GM18873 (cell line): ENCODE measurements around the gene TSPAN18.

ENCODE experiments used
- ATAC-seq: cut with Tn5 transposase; IDR thresholded peaks from one replicate; pipeline ENCODE4 v1.9.1; 2021; ENCODE audit warnings: mild to moderate bottlenecking, moderate library complexity, moderate number of reproducible peaks; ENCODE audit not compliant: unreplicated experiment, low FRiP score

TSPAN18 gene

GRCh38 chr11:44709966-44710365 is 16.8 kb upstream of the TSPAN18 start:
- no peak for ATAC-seq

DNA sequence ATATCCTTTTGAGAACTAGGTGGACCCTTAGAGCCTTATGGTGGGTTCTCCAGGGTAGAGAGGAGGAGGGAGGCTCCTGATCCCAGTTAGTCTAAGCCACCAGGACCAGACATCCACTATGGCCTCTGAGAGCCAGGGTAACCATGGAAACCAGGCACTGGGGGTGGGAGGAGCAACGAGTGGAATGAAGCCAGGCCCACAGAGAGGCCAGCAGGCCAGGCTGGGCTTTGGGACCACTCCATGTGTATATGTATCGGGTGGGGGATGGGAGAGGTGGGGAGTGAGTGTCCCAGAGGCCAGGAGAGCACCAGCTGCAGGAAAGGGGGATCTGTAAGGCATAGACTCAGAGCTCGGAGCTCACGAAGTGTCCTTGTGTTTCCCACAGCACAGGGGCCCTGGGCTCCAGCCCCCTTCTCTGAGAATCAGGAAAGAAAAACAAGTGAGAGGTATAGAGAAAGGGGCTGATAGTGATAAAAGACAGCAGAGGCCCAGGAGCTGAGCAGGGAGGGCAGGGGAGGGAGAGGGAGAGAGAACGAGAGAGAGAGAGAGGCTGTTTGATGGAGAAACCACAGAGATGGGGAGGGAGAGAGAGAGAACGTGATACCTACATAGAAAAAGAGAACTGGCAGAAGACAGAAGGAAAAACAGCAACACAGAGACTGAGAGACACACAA is 15.5 kb upstream of the TSPAN18 start:
- no peak for ATAC-seq

- no peak for ATAC-seq
These were observed 14.8 kb upstream of the TSPAN18 start for GRCh38 chr11:44711787-44712608.

DNA sequence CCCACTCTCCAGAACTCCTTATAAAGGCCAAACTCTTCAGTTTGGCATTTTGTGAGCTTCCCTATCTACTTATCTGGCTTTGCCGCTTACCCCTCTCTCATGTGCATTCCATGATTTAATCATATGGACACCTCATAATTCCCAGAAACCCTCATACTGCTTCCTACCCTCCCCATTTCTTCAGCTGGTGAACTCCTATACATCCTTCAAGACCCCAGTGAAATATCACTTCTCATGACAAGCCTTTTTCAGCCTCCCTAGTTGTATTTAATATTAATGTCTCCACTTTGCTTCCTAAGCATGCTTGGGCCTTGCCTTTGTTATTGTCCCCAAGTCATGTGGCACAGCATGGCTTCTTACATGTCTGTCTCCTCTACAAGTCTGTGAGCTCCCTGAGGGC is 13.7 kb upstream of the TSPAN18 start:
- ATAC-seq = no peak

DNA sequence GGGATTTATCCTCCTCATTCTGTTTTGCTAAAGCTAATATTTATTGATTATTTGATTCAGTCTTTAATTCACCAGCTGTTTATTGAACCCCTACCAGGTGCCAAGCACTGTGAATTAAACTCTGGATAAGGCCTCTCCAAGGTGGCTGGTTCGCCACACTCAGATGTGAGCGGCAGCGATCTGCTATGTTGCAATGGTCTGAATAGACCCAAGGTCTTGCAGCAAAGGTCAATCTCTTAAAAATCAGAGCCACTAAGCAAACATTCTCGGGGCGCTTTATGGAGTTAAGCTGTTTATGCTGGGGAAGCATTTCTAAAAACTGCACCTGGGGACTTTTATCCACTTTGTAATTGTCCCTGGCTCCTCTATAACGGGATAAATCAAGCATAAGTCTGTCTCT is 10.5 kb upstream of the TSPAN18 start:
- ATAC-seq = no peak

DNA sequence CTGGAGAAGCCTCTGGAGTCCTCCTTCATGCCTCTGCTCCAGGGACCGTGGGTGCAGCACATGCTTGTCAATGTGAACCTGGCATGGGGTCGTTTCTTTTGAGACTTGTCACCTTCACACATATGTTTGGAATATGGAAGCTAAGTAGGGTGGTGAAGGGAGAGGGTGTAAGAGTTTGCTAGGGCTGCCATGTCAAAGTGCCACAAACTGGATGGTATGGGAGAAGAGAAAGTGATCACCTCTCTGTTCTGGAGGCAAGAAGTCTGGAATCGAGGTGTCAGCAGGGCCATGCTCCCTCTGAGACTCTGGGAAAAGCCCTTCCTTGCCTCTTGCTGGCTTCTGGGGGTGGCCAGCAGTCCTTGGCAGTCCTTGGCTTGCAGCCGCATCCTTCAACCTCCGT is 8.7 kb upstream of the TSPAN18 start:
- ATAC-seq = no peak

GRCh38 chr11:44718612-44719390 is 8.0 kb upstream of the TSPAN18 start:
- no peak for ATAC-seq

DNA sequence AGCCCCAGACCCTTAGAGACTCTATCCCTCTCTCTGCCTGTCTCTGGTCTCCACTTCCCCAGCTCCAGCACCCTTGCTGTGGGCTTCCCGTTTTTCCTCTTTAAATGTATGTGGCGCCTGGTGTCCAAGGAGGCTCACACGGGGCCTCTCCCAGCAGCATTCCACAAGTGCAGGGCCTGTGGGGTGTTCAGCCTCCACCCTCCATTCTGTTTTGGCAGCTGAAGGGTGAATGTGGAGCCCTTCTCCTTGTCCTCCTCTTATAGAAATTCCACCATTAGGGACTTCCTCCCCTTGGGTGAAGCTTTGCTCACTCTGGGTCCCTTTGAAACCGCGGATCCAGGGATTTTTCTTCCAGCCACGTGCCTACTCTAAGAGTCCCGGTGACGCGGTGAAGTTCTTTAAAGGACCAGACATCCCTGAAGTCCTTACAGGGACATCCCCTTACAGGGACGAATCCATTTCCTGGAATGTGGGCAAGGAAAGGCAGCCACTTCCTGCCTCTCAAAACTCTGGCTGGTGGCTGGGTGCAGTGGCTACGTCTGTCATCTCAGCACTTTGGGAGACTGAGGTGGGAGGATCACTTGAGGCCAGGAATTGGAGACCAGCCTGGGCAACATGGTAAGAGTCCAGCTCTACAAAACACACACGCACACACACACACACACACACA is 1.6 kb upstream of the TSPAN18 start:
- no peak for ATAC-seq

- no peak for ATAC-seq
These were observed 942 bp upstream of the TSPAN18 start for GRCh38 chr11:44725757-44726282.

GRCh38 chr11:44727114-44727372 is 281 bp downstream of the TSPAN18 start:
- ATAC-seq = no peak

- ATAC-seq = no peak
These were observed 868 bp downstream of the TSPAN18 start for GRCh38 chr11:44727373-44728287.

DNA sequence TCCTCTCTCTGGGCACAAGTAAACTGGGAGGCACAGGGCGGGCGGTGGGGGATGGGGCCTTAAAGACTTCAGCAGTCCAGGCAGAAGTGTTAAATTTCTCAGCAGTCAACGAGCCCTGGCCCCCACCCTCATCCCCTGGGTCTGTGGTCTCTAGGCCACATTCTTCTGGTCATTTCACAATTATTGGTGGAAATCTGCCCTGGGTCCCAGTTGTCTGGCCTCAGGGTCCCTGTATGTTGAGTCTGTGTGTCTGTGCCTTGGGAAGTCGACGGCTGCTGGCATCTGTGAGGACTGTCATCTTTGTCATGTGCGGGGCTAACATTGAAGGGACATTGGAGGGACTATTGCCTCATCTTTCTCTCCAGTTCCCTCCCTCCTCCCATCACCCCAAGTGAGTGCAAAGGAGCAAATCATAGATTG is 1.7 kb downstream of the TSPAN18 start:
- no peak for ATAC-seq

GRCh38 chr11:44729063-44729462 is 2.3 kb downstream of the TSPAN18 start:
- ATAC-seq = no peak

DNA sequence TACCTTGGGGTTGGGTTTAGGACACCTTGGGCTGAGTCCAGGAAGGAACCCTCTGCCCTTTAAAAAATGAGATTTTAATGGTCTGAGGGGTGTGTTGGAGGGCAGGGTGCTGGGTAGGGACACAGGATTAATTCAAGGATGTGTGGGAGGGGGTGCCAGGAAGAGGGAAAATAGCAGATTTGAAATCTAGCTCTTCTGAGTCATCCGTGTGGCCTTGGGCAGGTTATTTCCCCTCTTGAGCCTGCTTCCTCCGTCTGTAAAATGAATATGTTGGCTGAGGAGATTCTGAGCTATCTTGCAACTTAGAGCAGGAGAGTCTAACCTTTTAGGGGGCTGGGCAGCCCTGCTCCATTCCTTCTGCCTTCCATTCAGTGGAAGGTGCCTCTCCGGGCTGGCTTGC is 3.0 kb downstream of the TSPAN18 start:
- no peak for ATAC-seq

DNA sequence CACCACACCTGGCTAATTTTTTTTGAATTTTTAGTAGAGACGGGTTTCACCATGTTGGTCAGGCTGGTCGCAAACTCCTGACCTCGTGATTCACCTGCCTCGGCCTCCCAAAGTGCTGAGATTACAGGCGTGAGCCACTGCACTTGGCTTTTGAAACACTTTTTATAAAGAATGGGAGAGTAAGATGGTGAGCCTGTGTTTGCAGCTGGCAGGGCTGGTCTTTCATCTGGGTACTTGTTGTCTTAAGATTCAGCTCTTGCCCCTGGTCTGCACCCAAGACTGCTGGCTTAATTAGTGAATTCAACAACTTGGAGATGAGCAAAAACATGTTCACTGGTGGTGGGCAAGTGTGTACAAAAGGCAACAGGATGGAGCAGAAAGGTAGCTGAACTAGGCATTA is 4.0 kb downstream of the TSPAN18 start:
- no peak for ATAC-seq

DNA sequence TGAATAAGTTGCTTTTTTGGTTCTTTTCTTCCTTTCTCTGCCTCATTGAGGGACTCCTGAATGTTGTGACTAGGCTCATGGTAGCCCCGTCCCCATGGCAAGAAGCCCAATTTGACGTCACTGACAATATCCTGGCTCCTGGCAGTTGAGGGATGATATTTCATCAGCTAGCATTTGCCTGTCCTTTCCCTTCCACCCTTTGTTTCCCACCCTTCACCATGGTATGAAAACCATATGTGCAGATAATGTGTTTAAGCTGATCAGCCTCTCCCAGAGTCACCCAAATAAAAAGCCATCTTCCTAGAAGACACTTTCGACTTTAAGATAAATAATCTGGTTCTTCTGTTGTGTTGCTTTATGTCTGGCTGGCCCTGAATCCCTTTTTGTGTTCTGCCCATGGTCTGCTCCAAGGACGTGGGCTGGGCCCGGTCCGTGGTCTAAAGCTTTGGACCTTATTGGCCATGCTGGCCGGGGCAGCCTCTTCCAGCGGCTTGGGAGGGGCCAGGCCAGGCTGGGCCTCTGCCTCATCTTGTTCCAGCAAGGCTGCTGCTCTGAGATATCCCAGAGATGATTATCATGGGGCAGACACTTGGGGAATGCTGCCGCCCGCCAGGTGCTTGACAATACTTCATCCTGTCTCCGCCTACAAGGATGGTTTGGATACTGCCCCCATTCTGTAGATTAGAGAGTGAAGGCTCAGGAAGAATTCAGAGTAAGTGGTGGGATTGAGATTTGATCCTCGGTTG is 5.1 kb downstream of the TSPAN18 start:
- no peak for ATAC-seq

GRCh38 chr11:44732564-44732963 is 5.8 kb downstream of the TSPAN18 start:
- no peak for ATAC-seq

DNA sequence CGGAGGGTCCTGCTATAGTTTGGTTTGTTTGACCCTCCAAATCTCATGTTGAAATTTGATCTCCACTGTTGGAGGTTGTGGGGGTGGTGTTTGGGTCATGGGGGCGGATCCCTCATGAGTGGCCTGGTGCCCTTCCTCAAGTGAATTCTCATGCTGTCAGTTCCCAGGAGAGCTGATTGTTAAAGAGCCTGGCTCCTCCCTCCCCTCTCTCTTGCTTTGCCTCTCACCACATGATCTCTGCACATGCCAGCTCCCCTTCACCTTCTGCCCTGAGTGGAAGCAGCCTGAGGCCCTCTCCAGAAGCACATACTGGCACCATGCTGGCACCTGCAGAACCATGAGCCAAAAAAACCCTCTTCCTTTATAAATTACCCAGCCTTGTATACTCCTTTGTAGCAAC is 7.1 kb downstream of the TSPAN18 start:
- no peak for ATAC-seq

DNA sequence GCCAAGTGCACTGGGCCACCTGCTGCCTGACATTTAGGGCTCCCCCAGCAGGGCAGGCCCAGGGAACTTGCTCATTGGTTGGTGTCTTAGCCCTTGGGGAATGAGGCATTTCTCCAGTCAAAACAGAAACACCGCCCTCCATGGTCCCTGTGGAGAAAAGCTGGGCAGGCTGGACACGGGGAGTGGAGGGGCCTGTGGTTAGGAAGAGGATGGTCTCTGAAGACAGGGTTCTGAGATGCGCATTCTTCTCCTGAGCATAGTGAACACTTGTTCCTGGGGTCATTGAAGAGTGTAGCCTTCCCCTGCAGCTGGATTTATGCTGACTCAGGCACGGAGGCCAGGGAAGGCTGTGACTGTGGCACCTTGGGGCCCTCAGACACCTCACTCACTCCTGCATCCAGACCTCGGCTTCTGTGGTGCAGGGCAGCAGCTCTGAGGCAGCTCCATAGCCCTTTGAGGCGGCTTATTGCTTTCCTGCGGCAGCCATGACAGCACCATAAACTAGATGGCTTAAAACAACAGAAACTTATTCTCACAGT is 8.2 kb downstream of the TSPAN18 start:
- ATAC-seq = no peak
